Skeletal muscle satellite cell (primary cell): Measurements from ENCODE around the gene ULK2.
A peak's percentile ranks its signal among the peaks of the same experiment; 100 is the strongest.
"Not testable (repeated sequence)": the region's sequence is repeated elsewhere in the genome, so short reads cannot be mapped to it uniquely, and the experiment has no call there.

ENCODE experiments used
- H3K27me3 ChIP-seq: 2 replicates; pipeline ENCODE4 v1.7.0; 2013; ENCODE audit warnings: low read length; ENCODE audit not compliant: control insufficient read depth, insufficient read depth
- H3K36me3 ChIP-seq: 2 replicates; pipeline ENCODE4 v1.7.0; 2013; ENCODE audit warnings: mild to moderate bottlenecking, control low read depth, low read length; ENCODE audit not compliant: insufficient read depth
- H3K4me1 ChIP-seq: 2 replicates; pipeline ENCODE4 v1.7.0; 2013; ENCODE audit warnings: low read length; ENCODE audit not compliant: control insufficient read depth, insufficient read depth
- H3K4me2 ChIP-seq: 2 replicates; pipeline ENCODE4 v1.7.0; 2013; ENCODE audit warnings: mild to moderate bottlenecking, low read length
- H3K4me3 ChIP-seq: 2 replicates; pipeline ENCODE4 v1.7.0; 2013; ENCODE audit warnings: low read length
- H3K9ac ChIP-seq: 2 replicates; pipeline ENCODE4 v1.7.0; 2013; ENCODE audit warnings: mild to moderate bottlenecking, low read depth, low read length, moderate library complexity
- H3K9me3 ChIP-seq: replicated peaks from 2 replicates; pipeline ENCODE4 v1.7.0; 2013; ENCODE audit warnings: mild to moderate bottlenecking, control low read depth, low read length

The ULK2 gene

GRCh38 chr17:19781488-19782458 is 86.0 kb downstream of the ULK2 start:
- Histone ChIP-seq H3K4me1 (peaks cover 4% of the 10 kb centered on the region), H3K36me3 (peaks cover 29% of the 10 kb centered on the region), H3K4me3 (no peak overlapping the region), H3K27me3 (no peaks in the 10 kb centered on the region), H3K9me3 (no peaks in the 10 kb centered on the region), H3K4me2 (no peak overlapping the region), H3K9ac (no peak overlapping the region)

GRCh38 chr17:19780846-19781245 is 86.9 kb downstream of the ULK2 start:
- Histone ChIP-seq H3K36me3 (peaks cover 38% of the 10 kb centered on the region), H3K9me3 (no peaks in the 10 kb centered on the region), H3K4me1 (peaks cover 2% of the 10 kb centered on the region), H3K27me3 (no peaks in the 10 kb centered on the region), H3K4me2 (no peak overlapping the region), H3K4me3 (no peak overlapping the region), H3K9ac (no peak overlapping the region)

DNA sequence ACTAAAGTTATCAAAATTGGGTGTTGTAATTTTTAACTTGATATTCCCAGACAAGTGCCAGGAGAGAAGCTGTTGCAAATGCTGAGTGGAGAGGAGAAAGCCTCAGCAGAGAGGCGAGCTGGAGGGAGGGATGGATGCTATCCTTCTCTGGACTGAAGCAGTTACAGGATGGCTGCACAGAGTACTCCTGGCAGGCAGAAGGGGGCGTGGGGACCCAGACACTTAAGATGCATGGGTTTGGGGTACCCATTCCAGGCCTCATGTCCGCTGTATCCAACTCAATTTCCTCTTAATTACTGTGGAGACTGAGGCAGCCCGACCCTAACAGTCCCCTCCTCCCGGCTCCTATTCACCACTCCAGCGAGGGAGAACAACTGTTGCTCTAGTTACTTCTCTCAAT is 94.2 kb downstream of the ULK2 start:
- Histone ChIP-seq H3K4me3 (no peak overlapping the region), H3K9ac (no peak overlapping the region), H3K4me1 (peaks cover 17% of the 10 kb centered on the region), H3K9me3 (no peaks in the 10 kb centered on the region), H3K36me3 (peaks cover 28% of the 10 kb centered on the region), H3K4me2 (no peak overlapping the region), H3K27me3 (no peaks in the 10 kb centered on the region)

- peaks cover 17% of the 10 kb centered on the region for H3K4me1 ChIP-seq
- H3K9me3 ChIP-seq = no peaks in the 10 kb centered on the region
- no peaks in the 10 kb centered on the region for H3K27me3 ChIP-seq
- H3K9ac ChIP-seq = no peak overlapping the region
- no peak overlapping the region for H3K4me3 ChIP-seq
- H3K36me3 ChIP-seq = peaks cover 24% of the 10 kb centered on the region
- no peak overlapping the region for H3K4me2 ChIP-seq
These were observed 95.6 kb downstream of the ULK2 start for GRCh38 chr17:19771971-19772630.

GRCh38 chr17:19770985-19771735 is 96.6 kb downstream of the ULK2 start:
- H3K4me2 ChIP-seq = no peak overlapping the region
- H3K36me3 ChIP-seq = peaks cover 16% of the 10 kb centered on the region
- H3K4me3 ChIP-seq = no peak overlapping the region
- no peaks in the 10 kb centered on the region for H3K27me3 ChIP-seq
- H3K9me3 ChIP-seq = no peaks in the 10 kb centered on the region
- H3K4me1 ChIP-seq = peaks cover 17% of the 10 kb centered on the region
- H3K9ac ChIP-seq = no peak overlapping the region

GRCh38 chr17:19769946-19770652 is 97.6 kb downstream of the ULK2 start:
- Histone ChIP-seq H3K36me3 (peaks cover 5% of the 10 kb centered on the region), H3K27me3 (no peaks in the 10 kb centered on the region), H3K4me3 (no peak overlapping the region), H3K9me3 (no peaks in the 10 kb centered on the region), H3K4me2 (peak overlapping the region; percentile 10), H3K4me1 (peaks cover 17% of the 10 kb centered on the region), H3K9ac (peak overlapping the region; percentile 22)

GRCh38 chr17:19768046-19768782 is 99.5 kb downstream of the ULK2 start:
- Histone ChIP-seq H3K27me3 (no peaks in the 10 kb centered on the region), H3K4me2 (no peak overlapping the region), H3K4me3 (no peak overlapping the region), H3K9me3 (no peaks in the 10 kb centered on the region), H3K4me1 (peaks cover 17% of the 10 kb centered on the region), H3K36me3 (peaks cover 3% of the 10 kb centered on the region), H3K9ac (no peak overlapping the region)

- no peak overlapping the region for H3K4me2 ChIP-seq
- H3K9ac ChIP-seq = no peak overlapping the region
- no peaks in the 10 kb centered on the region for H3K9me3 ChIP-seq
- no peaks in the 10 kb centered on the region for H3K36me3 ChIP-seq
- peaks cover 19% of the 10 kb centered on the region for H3K4me1 ChIP-seq
- H3K4me3 ChIP-seq = no peak overlapping the region
- H3K27me3 ChIP-seq = no peaks in the 10 kb centered on the region
These were observed 101.1 kb downstream of the ULK2 start for GRCh38 chr17:19766421-19767270.

DNA sequence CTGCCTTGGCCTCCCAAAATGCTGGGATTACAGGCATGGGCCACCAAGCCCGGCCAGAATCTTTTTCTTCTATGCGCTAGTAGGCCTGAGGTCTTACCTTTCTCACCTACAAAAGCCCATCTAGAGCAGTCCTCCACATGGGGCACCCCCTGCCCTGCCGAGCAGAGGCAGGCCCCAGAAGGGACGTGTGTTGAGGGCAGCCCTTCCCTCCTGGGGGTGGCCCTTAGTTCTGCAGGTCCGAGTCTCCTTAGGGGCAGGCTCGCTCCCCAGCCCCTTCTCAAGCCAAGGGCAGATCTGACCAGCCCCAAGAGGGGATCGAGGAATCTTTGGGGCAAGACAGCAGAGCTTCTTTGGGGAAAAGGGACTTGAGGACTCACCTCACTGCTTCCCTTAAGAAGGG is 101.7 kb downstream of the ULK2 start:
- no peak overlapping the region for H3K9ac ChIP-seq
- H3K27me3 ChIP-seq = no peaks in the 10 kb centered on the region
- no peak overlapping the region for H3K4me2 ChIP-seq
- no peak overlapping the region for H3K4me3 ChIP-seq
- H3K36me3 ChIP-seq = no peaks in the 10 kb centered on the region
- no peaks in the 10 kb centered on the region for H3K9me3 ChIP-seq
- H3K4me1 ChIP-seq = peaks cover 13% of the 10 kb centered on the region

GRCh38 chr17:19763991-19764390 is 103.7 kb downstream of the ULK2 start:
- not testable (repeated sequence) for H3K4me1 ChIP-seq, H3K9ac ChIP-seq, H3K27me3 ChIP-seq, H3K4me3 ChIP-seq, H3K9me3 ChIP-seq, H3K36me3 ChIP-seq, H3K4me2 ChIP-seq
